HG02763 (cell line): Measurements from ENCODE around the gene ST7.
"Not testable (repeated sequence)": the region's sequence is repeated elsewhere in the genome, so short reads cannot be mapped to it uniquely, and the experiment has no call there.

Experiments
- ATAC-seq: cut with Tn5 transposase; IDR thresholded peaks from one replicate; pipeline ENCODE4 v1.9.1; 2021; ENCODE audit warnings: mild to moderate bottlenecking, moderate library complexity; ENCODE audit not compliant: unreplicated experiment

ST7 gene

DNA sequence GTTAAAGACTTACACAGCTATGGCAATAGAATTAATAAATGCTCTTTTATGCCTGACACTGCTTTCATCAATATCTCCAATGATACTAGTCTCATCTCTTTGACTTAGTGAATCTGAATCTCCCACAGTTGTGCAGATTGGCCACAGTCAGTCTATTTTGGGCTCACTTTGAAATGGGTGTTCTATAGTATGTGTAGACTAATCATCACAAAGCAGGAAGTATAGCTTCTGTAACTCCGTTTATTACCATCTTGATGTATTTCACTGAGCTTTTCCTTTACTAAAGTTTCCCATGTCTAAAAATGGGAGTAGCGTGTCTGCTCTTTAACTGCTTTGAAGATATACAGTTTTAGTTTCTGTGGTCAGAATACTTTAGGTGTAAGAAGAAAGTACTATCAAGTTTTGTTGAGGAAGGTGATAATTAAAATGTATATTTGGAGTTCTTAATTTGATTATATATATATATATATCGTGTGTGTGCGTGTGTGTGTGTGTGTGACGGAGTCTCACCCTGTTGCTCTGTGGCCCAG is 70.1 kb downstream of the ST7 start:
- no peak for ATAC-seq

DNA sequence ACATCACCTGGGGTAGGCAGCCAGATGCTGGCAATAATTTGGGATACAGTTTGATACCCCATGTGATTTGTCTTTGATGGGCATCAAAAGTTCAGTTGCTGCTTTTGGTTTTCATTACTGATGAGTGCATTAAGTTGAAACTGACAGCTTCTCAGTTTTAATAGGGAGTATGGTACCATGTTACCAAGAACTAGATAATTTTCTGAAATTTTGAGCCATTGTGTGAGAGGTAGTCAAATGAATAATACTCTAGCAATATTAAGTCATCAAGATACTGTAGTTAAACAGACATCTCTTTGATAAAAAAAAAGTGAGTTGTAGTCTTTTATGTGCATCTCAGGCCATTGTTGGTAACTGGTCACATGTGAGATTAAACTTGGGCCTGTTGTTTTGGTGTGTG is 71.5 kb downstream of the ST7 start:
- ATAC-seq = no peak

DNA sequence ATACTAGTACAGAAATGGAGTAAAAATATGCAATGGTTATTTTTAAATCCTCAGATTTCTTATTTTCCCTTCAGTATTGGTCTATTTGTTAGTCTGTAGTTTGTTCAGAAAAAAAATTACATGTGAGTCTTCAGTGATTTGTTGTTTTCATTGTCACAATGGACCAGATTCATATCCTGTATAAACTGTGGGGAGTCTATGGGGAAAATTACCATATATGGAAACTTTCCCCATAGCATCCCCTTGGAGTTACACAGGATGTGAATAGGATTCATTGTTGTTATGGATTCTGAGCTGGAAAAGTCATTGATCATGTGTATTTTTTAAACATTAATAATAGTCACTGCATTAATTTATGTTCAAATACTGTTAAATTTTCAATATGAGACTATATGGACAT is 72.6 kb downstream of the ST7 start:
- ATAC-seq = no peak

DNA sequence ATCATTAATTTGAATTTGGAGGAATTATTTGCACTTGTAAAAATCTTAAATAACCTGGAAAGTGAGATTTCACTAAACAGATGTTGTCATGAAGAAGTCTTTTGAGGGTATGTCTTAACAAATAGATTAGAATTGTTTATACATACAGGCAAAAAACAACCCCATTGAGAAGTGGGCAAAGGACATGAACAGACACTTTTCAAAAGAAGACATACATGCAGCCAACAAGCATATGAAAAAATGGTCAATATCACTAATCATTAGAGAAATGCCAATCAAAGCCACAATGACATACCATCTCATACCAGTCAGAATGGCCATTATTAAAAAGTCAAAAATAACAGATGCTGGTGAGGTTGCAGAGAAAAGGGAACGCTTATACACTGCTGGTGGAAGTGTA is 77.0 kb downstream of the ST7 start:
- not testable (repeated sequence) for ATAC-seq

DNA sequence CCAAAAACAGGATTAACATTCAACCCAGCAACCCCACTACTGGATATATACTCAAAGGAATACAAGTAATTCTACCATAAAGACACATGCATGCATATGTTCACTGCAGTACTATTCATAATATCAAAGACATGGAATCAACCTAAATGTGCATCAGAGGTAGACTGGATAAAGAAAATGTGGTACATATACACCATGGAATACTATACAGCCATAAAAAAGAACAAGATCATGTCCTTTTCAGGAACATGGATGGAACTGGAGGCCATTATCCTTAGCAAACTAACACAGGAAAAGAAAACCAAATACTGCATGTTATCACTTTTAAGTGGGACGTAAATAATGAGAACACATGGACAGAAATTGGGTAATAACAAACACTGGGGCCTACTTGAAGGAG is 77.5 kb downstream of the ST7 start:
- not testable (repeated sequence) for ATAC-seq

DNA sequence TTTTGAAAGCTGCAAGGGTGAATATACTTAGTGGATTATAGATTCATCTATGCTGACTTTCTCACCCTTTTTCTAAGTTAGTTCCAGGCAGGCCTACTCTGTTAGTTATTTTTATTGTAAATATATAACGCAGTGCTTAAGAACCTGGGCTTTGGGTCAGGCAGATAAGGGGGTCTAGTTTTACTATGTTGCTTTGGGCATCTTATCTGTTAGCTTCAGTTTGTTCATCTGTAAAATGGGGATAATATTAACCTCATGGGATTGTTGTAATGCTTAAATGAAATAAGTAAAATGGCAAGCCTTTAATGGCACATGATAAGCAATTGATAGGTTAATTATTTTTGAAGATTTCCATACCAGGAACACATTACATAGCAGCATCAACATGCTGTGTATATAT is 79.5 kb downstream of the ST7 start:
- no peak for ATAC-seq

DNA sequence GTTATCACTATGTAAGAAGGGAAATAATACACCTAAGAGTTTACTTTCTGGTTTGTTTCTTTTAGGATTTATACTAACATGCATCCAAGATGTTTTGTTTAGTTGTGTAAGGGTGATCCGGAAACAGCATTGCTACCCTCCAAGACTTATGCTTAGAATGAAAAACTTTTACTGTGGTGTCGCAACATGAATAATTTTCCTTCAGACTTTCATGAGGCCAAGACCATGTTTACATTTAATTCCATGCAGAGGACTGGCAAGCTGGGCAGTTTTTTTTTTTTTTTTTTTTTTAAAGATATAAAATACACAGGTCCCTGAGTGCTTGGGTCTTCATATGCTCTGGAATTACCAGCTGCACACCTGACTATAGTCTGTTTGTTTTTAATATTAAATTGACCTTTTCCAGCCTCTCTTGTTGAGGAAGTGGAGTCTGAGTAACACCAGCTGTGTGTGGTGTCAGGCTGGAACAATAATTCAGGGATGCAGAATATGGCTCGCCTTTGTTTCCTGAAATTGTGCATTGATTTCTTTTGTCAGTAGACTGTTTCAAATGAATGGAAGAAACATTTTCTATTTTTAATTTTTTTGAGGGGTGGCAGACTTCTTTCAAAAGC is 81.7 kb downstream of the ST7 start:
- no peak for ATAC-seq

DNA sequence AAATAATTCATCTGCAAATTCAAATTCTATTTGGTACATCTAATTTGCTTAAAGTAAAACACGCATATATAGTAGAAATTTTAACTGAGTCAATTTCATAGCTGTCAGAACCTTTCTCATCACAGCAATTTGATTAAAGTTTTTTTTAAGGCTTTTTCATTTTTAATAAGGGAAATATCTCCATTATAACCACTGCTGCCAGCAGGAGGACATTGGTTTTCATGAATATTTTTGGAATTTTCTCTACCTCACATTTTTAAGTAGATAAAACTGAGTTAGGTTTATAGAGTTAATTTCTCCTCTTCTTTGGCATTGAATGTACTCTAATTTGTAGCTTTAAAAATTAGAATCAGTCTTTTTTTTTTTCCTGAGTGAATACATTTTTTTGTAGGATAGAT is 82.2 kb downstream of the ST7 start:
- no peak for ATAC-seq

DNA sequence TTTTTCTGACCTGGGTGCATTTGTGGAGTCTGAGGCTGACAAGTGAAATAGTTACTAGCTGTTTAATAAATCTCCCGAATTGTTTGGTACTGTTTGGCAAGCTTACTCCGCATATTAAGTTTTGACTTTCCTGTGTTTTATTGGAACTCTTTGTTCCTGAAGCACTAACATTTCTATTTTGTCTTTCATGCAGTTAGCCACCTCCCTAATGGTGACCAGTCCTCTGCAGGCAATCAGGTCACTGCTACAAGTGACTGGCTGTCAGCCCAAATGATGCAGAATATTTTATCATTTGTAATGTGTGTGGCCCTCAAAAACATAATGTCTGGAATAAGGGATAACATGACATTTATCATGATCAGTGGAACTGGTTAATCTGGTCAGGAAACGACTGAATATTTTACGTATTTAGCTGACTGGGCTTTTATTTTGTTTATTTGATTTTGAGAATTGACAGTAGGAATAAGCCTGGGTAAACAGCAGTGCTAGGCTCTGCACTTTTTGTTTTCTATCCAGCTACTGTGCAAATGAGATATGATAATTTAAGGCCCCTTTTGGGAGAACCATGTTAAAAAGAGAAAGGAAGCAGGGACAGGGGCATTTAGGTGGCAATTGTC is 82.9 kb downstream of the ST7 start:
- no peak for ATAC-seq

DNA sequence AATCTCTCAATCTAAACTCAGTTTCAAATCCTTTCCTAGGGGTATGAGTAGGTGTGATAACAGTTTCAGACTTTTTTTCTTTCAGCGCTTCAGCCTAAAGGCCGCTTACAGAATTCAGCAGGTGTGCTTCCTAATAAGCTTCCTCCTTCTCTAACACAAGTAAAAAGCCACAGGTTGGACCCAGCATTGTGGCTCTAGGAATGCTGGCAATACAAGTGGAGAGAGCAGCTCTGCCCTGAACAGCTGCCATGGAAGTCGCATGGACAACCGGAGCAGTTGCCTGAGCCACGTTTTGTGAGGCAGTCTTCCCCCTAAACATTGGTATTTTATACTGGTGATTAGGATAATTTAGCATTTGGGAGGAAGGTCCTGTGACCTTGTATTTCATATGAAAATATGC is 83.5 kb downstream of the ST7 start:
- no peak for ATAC-seq

DNA sequence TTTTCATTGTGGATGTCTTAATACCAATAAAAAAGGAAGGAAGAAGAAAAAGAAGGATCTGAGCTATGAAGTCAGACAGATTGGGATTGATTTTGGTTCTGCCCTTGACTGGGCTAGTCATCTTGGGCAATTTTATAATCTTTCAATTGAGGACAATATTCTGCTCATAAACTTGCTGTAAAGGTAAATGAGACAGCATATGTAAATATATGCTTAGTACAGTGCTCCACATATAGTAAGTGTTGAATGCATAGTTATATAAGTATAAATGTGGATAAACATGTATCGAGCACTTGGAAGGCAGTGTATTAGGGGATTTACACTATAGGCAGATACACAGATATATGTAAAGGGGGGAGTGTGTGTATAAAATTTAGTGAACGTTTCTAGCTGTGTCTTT is 85.1 kb downstream of the ST7 start:
- ATAC-seq = no peak

DNA sequence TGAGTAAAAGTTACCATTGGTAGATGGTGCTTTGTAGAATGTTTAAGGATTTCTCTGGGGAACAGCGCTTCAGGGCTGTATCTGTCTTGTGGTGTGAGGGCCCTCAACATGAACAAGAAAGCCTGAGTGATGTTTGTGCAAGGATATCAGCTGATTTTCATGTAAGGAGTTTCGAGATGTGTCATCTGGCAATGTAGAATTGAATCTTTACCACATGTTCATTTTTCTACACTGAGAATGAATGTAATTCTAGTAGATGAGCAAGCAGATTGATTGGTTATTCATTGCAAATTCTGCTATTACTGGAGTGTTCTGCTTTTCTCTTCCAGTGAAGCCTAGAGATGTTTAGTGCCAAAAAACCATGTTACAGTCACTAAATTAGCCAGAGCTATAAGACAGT is 87.7 kb downstream of the ST7 start:
- peak; percentile 87 for ATAC-seq

DNA sequence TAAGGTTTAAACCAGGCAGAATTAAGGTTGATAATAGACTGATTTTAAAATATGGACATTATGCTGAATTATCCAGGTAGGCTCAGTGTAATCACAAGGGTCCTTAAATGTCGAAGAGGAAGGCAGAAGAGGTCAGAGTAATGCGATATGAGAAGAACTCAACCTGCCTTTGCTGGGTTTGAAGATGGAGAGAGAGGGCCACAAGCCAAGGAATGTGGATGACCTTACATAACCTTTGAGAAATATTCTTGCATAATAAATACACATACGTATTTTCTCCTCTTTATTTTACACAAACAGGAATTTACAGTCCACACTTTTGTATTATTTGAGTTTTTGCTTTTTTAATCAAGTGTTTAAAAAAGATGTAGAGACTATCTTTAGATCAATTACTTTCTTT is 88.5 kb downstream of the ST7 start:
- ATAC-seq = no peak

DNA sequence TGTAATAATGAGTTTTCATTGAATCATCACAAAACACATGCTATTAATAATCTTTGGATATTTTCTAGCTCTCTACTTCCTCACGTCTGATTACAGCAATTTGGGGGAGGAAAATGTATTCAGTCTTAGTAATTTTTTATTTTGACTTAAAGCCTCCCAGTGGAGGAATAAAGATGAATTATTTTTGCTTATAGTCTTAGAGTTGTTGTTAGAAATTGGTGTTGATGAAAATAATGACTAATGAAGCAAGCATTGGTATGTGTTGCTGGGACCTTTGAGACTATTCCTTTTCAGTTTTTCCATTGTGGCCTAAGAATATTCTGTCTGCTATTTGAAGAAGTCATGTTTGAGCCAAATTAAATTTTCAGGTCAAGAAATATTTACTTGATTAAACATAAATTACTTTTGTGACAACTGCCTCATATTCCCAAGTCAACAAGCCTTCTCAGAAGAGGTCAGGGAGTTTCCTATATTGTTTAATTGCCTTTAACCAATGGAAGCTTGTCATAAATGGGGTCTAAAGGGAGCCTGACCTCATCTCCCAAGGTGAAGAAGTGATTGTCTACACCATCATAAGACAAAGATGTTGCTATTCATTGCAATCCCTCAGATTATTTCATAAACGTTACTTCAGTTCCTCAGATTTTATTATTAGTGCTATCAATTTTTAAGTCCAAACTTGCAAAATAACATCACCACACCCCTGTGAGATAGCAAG is 90.0 kb downstream of the ST7 start:
- no peak for ATAC-seq

DNA sequence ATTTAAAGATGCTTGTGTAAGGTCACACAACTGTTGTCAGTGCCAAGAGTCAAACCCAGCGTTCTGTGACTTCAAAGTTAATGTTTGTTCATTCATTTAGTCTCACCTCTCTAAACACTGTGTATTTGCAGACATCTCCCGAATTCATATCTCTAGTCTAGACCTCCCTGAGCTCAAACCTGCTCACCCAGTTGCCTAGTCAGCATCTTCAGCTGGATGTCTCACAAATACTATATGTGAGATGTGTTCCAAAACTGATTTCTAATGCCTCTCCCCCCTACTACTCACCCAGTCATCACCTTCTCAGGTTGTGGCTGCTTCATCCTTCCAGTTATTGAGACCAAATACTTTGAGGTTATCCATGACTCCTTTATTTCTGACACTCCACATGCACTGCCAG is 91.4 kb downstream of the ST7 start:
- no peak for ATAC-seq

DNA sequence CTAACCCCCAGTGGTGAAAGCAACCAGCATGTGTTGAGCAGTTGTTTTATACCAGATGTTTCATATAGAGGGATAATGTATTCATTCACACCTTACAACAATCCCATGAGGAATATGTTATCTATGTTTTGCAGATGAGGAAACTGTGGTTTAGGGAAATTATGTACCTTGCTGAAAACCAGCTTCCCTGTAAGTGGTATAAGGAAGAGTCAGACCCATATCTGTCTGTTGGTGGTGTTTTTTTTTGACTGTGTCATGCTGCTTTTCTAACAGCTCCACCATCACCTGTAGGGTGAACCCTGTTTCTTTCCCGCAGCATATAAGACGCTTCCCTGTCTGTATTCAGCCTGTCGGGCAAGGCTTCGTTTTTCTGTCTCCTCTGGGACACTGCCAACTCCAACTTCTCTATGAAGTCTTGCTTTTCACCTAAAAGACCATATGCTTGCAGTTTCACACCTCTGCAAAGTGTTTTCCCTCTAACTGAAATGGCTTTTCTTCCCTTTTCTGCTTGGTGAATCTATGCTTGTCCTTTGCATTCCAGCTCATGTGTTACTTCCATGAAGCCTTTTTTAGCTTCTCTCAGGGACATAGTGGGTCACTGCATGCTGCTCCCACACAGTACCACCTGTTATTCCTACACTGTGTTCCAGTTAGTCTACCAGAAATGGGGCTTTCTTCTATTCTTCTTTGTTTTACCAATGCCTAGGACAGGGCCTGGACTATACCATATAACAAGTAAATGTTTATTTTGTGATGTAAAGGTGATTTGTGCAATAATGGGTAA is 92.8 kb downstream of the ST7 start:
- ATAC-seq = no peak

DNA sequence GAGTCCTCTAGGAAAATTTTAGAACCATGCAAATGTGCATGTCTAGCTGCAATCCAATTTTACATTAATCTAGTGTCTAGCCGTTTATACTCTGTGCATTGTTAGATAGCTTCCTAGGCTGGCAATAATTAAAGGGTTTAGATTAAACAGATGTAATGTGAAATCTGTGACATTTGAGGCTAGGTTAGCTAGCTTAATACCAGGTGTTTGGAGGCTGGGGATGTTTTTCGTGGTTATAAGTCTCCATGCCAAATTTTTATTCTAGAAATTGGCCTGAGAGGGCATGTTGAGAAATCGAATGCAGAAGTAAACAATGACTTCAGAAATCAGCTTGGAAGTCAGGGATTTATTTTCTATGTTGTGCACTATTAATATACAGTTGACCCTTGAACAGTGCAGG is 94.2 kb downstream of the ST7 start:
- ATAC-seq = no peak

DNA sequence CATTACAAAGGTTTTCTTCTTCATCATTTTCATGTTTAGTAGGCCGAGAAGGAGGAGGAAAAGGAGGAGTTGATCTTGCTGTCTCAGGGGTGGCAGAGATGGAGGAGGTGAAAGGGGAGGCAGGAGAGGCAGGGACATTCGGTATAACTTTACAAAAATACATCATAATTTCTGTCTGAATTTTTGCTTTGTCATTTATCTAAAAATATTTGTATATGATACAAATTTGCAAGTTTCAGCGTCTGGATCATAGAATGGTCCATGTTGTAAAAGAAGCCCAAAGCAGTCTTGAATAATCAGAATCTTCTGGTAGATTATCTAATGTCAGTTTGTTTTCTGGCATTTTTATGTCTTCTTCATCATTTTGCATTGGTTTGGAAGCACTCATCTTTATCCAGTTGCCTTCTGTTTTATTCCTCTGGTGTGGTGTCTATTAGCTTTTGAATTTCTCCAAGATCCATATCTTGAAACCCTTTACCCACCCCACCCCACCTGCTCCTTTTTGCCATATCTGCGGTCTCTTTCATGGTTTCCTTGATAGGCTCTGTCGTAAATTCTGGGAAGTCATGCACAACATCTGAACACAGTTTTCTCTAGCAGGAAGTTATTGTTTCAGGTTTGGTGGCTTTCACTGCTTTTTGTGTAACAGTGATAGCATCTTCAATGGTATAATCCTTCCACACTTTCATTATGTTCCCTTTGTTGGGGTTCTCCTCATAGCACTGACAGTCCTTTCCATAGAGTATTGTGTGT is 95.0 kb downstream of the ST7 start:
- no peak for ATAC-seq

DNA sequence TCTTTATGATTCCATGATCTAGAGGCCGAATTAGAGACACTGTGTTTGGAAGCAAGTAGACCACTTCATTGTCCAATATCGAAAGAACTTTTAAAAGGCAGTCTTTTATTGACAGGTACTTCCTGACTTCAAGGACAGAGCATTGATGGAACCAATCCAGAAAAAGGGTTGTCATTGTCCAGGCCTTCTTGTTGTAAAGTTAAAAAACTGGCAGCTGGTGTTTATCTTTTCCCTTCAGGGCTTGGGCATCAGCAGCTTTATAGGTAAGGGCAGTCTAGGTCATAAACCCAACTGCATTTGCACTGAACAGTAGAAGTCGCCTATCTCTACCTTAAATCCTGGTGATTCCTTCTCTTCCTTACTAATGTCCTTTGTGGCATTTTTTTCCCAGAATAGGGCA is 95.6 kb downstream of the ST7 start:
- no peak for ATAC-seq

DNA sequence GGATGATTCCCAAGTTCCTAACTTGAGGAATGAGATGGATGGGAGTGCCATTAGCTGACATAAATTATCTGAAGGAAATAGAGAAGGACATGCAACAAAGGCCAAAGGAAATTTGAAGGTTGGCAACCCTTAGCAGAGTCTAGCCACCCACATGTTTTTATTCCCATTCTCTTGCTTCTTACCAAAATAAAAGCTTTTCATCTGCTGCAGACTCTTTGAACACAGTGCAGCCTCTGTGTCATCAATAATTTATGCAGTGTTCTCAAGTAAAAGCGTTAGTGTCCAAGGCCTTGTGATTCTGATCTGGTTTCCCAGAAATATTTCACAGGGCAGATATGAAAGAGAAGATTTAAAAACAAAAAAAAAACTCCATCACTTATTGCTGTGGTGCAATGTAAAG is 98.5 kb downstream of the ST7 start:
- no peak for ATAC-seq

DNA sequence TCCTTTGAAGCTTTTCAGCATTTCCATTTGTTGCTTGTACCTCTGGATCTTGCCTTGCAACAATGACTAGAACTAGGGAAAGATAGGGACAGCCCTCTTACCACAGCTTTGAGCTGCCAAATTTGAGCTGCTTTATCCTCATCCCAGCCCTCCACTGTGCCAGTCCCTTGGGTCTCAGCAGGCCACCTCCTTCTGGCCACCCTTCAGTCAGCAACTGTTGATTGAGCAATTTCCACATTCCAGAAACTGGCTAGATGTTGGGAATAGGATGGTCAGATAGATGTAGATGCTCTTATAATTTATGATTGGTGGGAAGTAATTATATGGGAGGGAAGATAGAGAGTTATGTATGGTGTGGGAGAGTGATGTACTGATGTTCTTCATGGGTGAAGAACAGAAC is 100.1 kb downstream of the ST7 start:
- ATAC-seq = no peak
